Esophagus squamous epithelium (tissue), 5 donors: Measurements from ENCODE around the gene SCN9A. TPM values are rescaled to one million over a fixed set of nuclear protein-coding genes. Genes with fewer than 3 reads are reported as not detected.
"Not testable (repeated sequence)": the region's sequence is repeated elsewhere in the genome, so short reads cannot be mapped to it uniquely, and the experiment has no call there.

Source experiments
- DNase-seq: peaks from one replicate; lab custom pipeline; 2025; lab: John Stamatoyannopoulos, UW
- H3K27ac ChIP-seq, 4 donors: fragments of 200-600 bp; sonication (generic); one replicate each; pipeline ENCODE4 v1.5.1; 2016 to 2019; ENCODE audit warnings: mild to moderate bottlenecking in 1 of 4
- H3K27me3 ChIP-seq, 4 donors: fragments of 200-600 bp; sonication (generic); 1 replicate in 3 of 4; 2 replicates in 1 of 4; pipeline versions ENCODE4 v1.5.1 to v1.6.0; 2017 to 2021; ENCODE audit warnings: antibody characterized with exemption in 1 of 4
- H3K36me3 ChIP-seq, 3 donors: fragments of 200-600 bp; sonication (generic); one replicate each; pipeline ENCODE4 v1.5.1; 2016 to 2019
- H3K4me1 ChIP-seq, 3 donors: fragments of 200-600 bp; sonication (generic); one replicate each; pipeline ENCODE4 v1.5.1; 2017 to 2019
- H3K4me3 ChIP-seq, 4 donors: fragments of 200-600 bp; sonication (generic); 1 replicate in 3 of 4; 2 replicates in 1 of 4; pipeline ENCODE4 v1.5.1; 2016 to 2019; ENCODE audit warnings: mild to moderate bottlenecking in 2 of 4, moderate library complexity in 1 of 4
- H3K9me3 ChIP-seq, 3 donors: fragments of 200-600 bp; sonication (generic); one replicate each; pipeline ENCODE4 v1.5.1; 2016 to 2019
- POLR2A ChIP-seq, 4 donors: fragments of 450-650 bp; IDR thresholded peaks; one replicate each; pipeline ENCODE4 v1.6.1; 2017; ENCODE audit warnings: antibody characterized with exemption in 4 of 4, mild to moderate bottlenecking in 4 of 4, moderate library complexity in 3 of 4
- WGBS, 2 donors: methylation state at CpG; one replicate each; pipeline ENCODE4 v1.1.5; 2018; 5-methylcytosine and 5-hydroxymethylcytosine counted together
- intact Hi-C: fragments of 100-400 bp; cut with DNase I; formaldehyde crosslinking; loops from one replicate; pipeline ENCODE4 v1.15.0; 2022
- total RNA-seq, 4 donors: library from RNA; depleted of rRNA; stranded (reverse); fragments of >200 nt; gene quantifications; one replicate each; pipeline ENCODE4 v1.1.0, GENCODE V29; 2016
- TF ChIP-seq, protein P1 (sequence below), 6 experiments: fragments of 450-650 bp in 4 of 6; fragments of 200-600 bp in 2 of 6; sonication (generic) in 2 of 6; IDR thresholded peaks; one replicate each; pipeline ENCODE4 v1.5.1; 2016 to 2019; ENCODE audit warnings: antibody characterized with exemption in 6 of 6, mild to moderate bottlenecking in 4 of 6, moderate library complexity in 4 of 6
- donor health status: DM: yes; HTN: yes; CAD: no.

The SCN9A gene
- total RNA-seq, 4 donors from 2014 or later = 0.13 to 1.9 (median 0.77) TPM

DNA sequence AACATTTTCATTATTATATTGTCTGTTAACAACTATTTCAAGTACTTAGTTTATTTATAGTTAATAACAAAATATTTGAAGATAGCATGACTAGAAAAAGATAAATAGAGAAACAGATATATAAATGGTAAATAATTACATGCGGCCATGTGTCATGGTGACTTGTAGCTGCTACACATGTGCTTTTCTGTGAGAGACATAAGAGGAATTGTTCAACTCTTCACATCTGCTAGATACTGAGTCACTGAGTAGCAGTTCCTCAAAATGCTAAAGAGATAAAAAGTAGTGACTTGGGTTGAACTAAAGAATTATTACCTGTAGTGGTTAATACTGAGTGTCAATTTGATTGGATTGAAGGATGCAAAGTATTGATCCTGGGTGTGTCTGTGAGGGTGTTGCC, 37.5 kb upstream of the SCN9A start:
- no peak overlapping the region for H3K27ac ChIP-seq
- DNase-seq = no peak
- WGBS, 2 donors = 76 to 100% methylated on average over 1 of the region's 1 CpG
- TF ChIP-seq, protein P1, sequence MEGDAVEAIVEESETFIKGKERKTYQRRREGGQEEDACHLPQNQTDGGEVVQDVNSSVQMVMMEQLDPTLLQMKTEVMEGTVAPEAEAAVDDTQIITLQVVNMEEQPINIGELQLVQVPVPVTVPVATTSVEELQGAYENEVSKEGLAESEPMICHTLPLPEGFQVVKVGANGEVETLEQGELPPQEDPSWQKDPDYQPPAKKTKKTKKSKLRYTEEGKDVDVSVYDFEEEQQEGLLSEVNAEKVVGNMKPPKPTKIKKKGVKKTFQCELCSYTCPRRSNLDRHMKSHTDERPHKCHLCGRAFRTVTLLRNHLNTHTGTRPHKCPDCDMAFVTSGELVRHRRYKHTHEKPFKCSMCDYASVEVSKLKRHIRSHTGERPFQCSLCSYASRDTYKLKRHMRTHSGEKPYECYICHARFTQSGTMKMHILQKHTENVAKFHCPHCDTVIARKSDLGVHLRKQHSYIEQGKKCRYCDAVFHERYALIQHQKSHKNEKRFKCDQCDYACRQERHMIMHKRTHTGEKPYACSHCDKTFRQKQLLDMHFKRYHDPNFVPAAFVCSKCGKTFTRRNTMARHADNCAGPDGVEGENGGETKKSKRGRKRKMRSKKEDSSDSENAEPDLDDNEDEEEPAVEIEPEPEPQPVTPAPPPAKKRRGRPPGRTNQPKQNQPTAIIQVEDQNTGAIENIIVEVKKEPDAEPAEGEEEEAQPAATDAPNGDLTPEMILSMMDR (IDR thresholded peaks at IDR 0.05) = no peak
- no peak for TF ChIP-seq POLR2A (IDR thresholded peaks at IDR 0.05)
- no peak overlapping the region for H3K4me3 ChIP-seq
- H3K27me3 ChIP-seq = no peaks in the 10 kb centered on the region
- no peaks in the 10 kb centered on the region for H3K36me3 ChIP-seq
- H3K4me1 ChIP-seq = no peaks in the 10 kb centered on the region
- intact Hi-C loops = no loop called here
- H3K9me3 ChIP-seq = no peaks in the 10 kb centered on the region

GRCh38 chr2:166411473-166412230, 35.9 kb upstream of the SCN9A start:
- no peaks in the 10 kb centered on the region for H3K27me3 ChIP-seq
- whole genome bisulfite sequencing, 2 donors = 23 to 65% methylated on average over 6 of the region's 6 CpGs
- no peak overlapping the region for H3K4me3 ChIP-seq
- no peaks in the 10 kb centered on the region for H3K36me3 ChIP-seq
- H3K4me1 ChIP-seq = no peaks in the 10 kb centered on the region
- intact Hi-C loops = no loop called here
- DNase-seq = no peak
- no peak overlapping the region for H3K27ac ChIP-seq
- TF ChIP-seq, protein P1 (IDR thresholded peaks at IDR 0.05) = no peak
- TF ChIP-seq POLR2A (IDR thresholded peaks at IDR 0.05) = no peak
- H3K9me3 ChIP-seq = no peaks in the 10 kb centered on the region

GRCh38 chr2:166410828-166411472, 35.2 kb upstream of the SCN9A start:
- H3K4me1 ChIP-seq = no peaks in the 10 kb centered on the region
- no peaks in the 10 kb centered on the region for H3K27me3 ChIP-seq
- no peak overlapping the region for H3K4me3 ChIP-seq
- WGBS, 2 donors = 46 to 51% methylated on average over 7 of the region's 7 CpGs
- no peak for TF ChIP-seq POLR2A (IDR thresholded peaks at IDR 0.05)
- TF ChIP-seq, protein P1 (IDR thresholded peaks at IDR 0.05) = no peak
- H3K36me3 ChIP-seq = no peaks in the 10 kb centered on the region
- intact Hi-C loops = no loop called here
- H3K27ac ChIP-seq = no peak overlapping the region
- no peaks in the 10 kb centered on the region for H3K9me3 ChIP-seq
- no peak for DNase-seq

GRCh38 chr2:166407746-166408145, 32.0 kb upstream of the SCN9A start:
- H3K27ac ChIP-seq, intact Hi-C loops, H3K36me3 ChIP-seq, H3K27me3 ChIP-seq, H3K4me3 ChIP-seq, DNase-seq, H3K9me3 ChIP-seq, H3K4me1 ChIP-seq: not testable (repeated sequence)
- WGBS, 2 donors = 52 to 73% methylated on average over 2 of the region's 2 CpGs

- no peak for DNase-seq
- no peak overlapping the region for H3K27ac ChIP-seq
- no peak overlapping the region for H3K4me3 ChIP-seq
- 70 to 76% methylated on average over 3 of the region's 3 CpGs for WGBS, 2 donors
- no peaks in the 10 kb centered on the region for H3K36me3 ChIP-seq
- intact Hi-C loops = no loop called here
- no peak for TF ChIP-seq POLR2A (IDR thresholded peaks at IDR 0.05)
- TF ChIP-seq, protein P1 (IDR thresholded peaks at IDR 0.05) = no peak
- no peaks in the 10 kb centered on the region for H3K9me3 ChIP-seq
- H3K27me3 ChIP-seq = no peaks in the 10 kb centered on the region
- H3K4me1 ChIP-seq = no peaks in the 10 kb centered on the region
Observed at GRCh38 chr2:166406374-166406773, 30.6 kb upstream of the SCN9A start.
